Measurements from ENCODE around the gene ANXA4.

Gene ANXA4

GRCh38 chr2:69844560-69844959 lies 102.6 kb downstream of the ANXA4 start:
- DNase-seq (ENCODE audit: low read depth in 3 of 3), result no peak

GRCh38 chr2:69846182-69847067 lies 104.5 kb downstream of the ANXA4 start:
- DNase-seq (ENCODE audit: low read depth in 3 of 3), result no peak

GRCh38 chr2:69847068-69847828 lies 105.3 kb downstream of the ANXA4 start:
- no peak for DNase-seq (ENCODE audit: low read depth in 3 of 3)

GRCh38 chr2:69848186-69848790 lies 106.4 kb downstream of the ANXA4 start:
- DNase-seq (ENCODE audit: low read depth in 3 of 3), result no peak

GRCh38 chr2:69858261-69858660 lies 116.3 kb downstream of the ANXA4 start:
- no peak for DNase-seq (ENCODE audit: low read depth in 3 of 3)

- no peak for DNase-seq (ENCODE audit: low read depth in 3 of 3)
Observed at GRCh38 chr2:69863298-69863697, 121.4 kb downstream of the ANXA4 start.

Measured in stimulated activated CD4-positive, alpha-beta T cell treated with anti-CD3 and anti-CD28 coated beads, TNF-alpha, amount 100 ng/mL, for 48 hours (primary cell).